Panc1 (cell line): ENCODE results near the gene FRRS1L. TPM values are rescaled to one million over a fixed set of nuclear protein-coding genes. Genes with fewer than 3 reads are reported as not detected.

Experiments used
- ATAC-seq: fragments of 200-7000 bp; cut with Tn5 transposase; 2 replicates; pipeline ENCODE4 v1.9.1; 2020; ENCODE audit warnings: mild to moderate bottlenecking, moderate library complexity
- BruUV-seq: library from RNA; stranded (reverse); fragments of 400-500 nt; replicated peaks from 2 replicates; lab custom pipeline; 2021; lab: Mats Ljungman, UMichigan
- CTCF ChIA-PET: fragments of 300-600 bp; sonication (Branson Sonifier 250); formaldehyde crosslinking; loops from one replicate; lab custom pipeline; 2022; ENCODE audit warnings: antibody characterized with exemption; lab: Charles Lee
- POLR2A ChIA-PET: fragments of 300-600 bp; sonication (Branson Sonifier 250); formaldehyde crosslinking; loops from one replicate; lab custom pipeline; 2022; ENCODE audit warnings: antibody characterized with exemption; lab: Charles Lee
- DNase-seq: peaks from one replicate; pipeline ENCODE4 v3.0.0-alpha.2; 2010; ENCODE audit warnings: low read depth, low spot score
- H3K27ac ChIP-seq: 2 replicates; pipeline ENCODE4 v1.5.1; 2011; ENCODE audit warnings: mild to moderate bottlenecking, low read length, inconsistent platforms
- H3K27me3 ChIP-seq: fragments of 200-500 bp; sonication (Bioruptor generic); 2 replicates; pipeline ENCODE4 v1.6.0; 2014; ENCODE audit warnings: low read length, inconsistent platforms; ENCODE audit not compliant: control insufficient read depth, insufficient read depth
- H3K36me3 ChIP-seq: fragments of 200-500 bp; sonication (Bioruptor generic); 2 replicates; pipeline ENCODE4 v1.5.1; 2014; ENCODE audit warnings: inconsistent platforms, mild to moderate bottlenecking, low read length, moderate library complexity; ENCODE audit not compliant: control insufficient read depth, insufficient read depth
- H3K4me1 ChIP-seq: 2 replicates; pipeline ENCODE4 v1.5.1; 2011; ENCODE audit warnings: inconsistent platforms, mild to moderate bottlenecking, low read length, moderate library complexity; ENCODE audit not compliant: control insufficient read depth, insufficient read depth
- H3K4me3 ChIP-seq, 2 experiments: 2 replicates each; pipeline ENCODE4 v1.5.1; 2011 to 2012; ENCODE audit warnings: low read depth in 2 of 2, low read length in 2 of 2, mild to moderate bottlenecking in 2 of 2, inconsistent platforms in 1 of 2, moderate library complexity in 1 of 2
- H3K9me3 ChIP-seq: fragments of 200-500 bp; sonication (Bioruptor generic); 2 replicates; pipeline ENCODE4 v1.5.1; 2014; ENCODE audit warnings: low read depth, mild to moderate bottlenecking, inconsistent platforms, low read length, moderate library complexity; ENCODE audit not compliant: control insufficient read depth, insufficient read depth
- POLR2AphosphoS5 ChIP-seq: IDR thresholded peaks from 2 replicates; pipeline ENCODE4 v1.6.1; 2012; ENCODE audit warnings: mild to moderate bottlenecking, low read depth, low read length, moderate library complexity
- REST ChIP-seq, 2 experiments: IDR thresholded peaks; 2 replicates each; pipeline ENCODE4 v1.6.1; 2011 to 2012; ENCODE audit warnings: low read depth in 2 of 2, control low read depth in 1 of 2, low read length in 1 of 2, mild to moderate bottlenecking in 1 of 2, moderate library complexity in 1 of 2; ENCODE audit not compliant: insufficient read depth in 1 of 2
- SIN3A ChIP-seq: IDR thresholded peaks from 2 replicates; pipeline ENCODE4 v1.6.1; 2012; ENCODE audit warnings: low read depth, mild to moderate bottlenecking, low read length, moderate library complexity, borderline replicate concordance; ENCODE audit not compliant: insufficient read depth
- TCF7L2 ChIP-seq: IDR thresholded peaks from 2 replicates; pipeline ENCODE4 v1.6.1; 2011; ENCODE audit warnings: mild to moderate bottlenecking, low read depth, low read length, inconsistent platforms
- in situ Hi-C: cut with HindIII; loops from 2 replicates; pipeline ENCODE4 v1.10.0; 2016; ENCODE audit warnings: low sequenced_read_pairs, low pct_unique_long_range_greater_than_20kb
- intact Hi-C: fragments of 100-400 bp; cut with micrococcal nuclease; formaldehyde crosslinking; loops from one replicate; pipeline ENCODE4 v1.10.0; 2022; ENCODE audit not compliant: unreplicated experiment
- total RNA-seq: library from RNA; stranded (reverse); gene quantifications from one replicate; pipeline ENCODE4 v1.2.1, GENCODE V29; 2021; ENCODE audit not compliant: unreplicated experiment
- TF ChIP-seq, protein P1 (sequence below): fragments of 450-650 bp; IDR thresholded peaks from 2 replicates; pipeline ENCODE4 v1.5.1; 2017; ENCODE audit warnings: mild to moderate bottlenecking

Gene FRRS1L
- total RNA-seq, 1 experiment from 2014 or later = 2.3 TPM

- no peaks in the 10 kb centered on the region for H3K9me3 ChIP-seq
- no peaks in the 10 kb centered on the region for H3K4me1 ChIP-seq
- CTCF ChIA-PET = no interaction called here
- no peaks in the 10 kb centered on the region for H3K27me3 ChIP-seq
- POLR2A ChIA-PET = no interaction called here
- no TSS peak for BruUV-seq
- no peak overlapping the region for H3K4me3 ChIP-seq
- no peaks in the 10 kb centered on the region for H3K36me3 ChIP-seq
- TF ChIP-seq TCF7L2 (no peak), POLR2AphosphoS5 (no peak), REST (IDR thresholded peaks at IDR 0.05; ENCODE audit: insufficient read depth in 1 of 2, low read depth in 2 of 2, low read length in 1 of 2) (no peak), SIN3A (no peak)
- TF ChIP-seq, protein P1, sequence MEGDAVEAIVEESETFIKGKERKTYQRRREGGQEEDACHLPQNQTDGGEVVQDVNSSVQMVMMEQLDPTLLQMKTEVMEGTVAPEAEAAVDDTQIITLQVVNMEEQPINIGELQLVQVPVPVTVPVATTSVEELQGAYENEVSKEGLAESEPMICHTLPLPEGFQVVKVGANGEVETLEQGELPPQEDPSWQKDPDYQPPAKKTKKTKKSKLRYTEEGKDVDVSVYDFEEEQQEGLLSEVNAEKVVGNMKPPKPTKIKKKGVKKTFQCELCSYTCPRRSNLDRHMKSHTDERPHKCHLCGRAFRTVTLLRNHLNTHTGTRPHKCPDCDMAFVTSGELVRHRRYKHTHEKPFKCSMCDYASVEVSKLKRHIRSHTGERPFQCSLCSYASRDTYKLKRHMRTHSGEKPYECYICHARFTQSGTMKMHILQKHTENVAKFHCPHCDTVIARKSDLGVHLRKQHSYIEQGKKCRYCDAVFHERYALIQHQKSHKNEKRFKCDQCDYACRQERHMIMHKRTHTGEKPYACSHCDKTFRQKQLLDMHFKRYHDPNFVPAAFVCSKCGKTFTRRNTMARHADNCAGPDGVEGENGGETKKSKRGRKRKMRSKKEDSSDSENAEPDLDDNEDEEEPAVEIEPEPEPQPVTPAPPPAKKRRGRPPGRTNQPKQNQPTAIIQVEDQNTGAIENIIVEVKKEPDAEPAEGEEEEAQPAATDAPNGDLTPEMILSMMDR = no peak
- no peak overlapping the region for H3K27ac ChIP-seq
- DNase-seq (no peak), ATAC-seq (no peak)
- intact Hi-C loops (loop anchor here (5.0 kb wide), 1 partner anchor 132 kb away; the partner anchor contains the start of gene EPB41L4B), in situ Hi-C loops (no loop called here)
Observed at GRCh38 chr9:109190151-109190550, 23.1 kb upstream of the FRRS1L start.

DNA sequence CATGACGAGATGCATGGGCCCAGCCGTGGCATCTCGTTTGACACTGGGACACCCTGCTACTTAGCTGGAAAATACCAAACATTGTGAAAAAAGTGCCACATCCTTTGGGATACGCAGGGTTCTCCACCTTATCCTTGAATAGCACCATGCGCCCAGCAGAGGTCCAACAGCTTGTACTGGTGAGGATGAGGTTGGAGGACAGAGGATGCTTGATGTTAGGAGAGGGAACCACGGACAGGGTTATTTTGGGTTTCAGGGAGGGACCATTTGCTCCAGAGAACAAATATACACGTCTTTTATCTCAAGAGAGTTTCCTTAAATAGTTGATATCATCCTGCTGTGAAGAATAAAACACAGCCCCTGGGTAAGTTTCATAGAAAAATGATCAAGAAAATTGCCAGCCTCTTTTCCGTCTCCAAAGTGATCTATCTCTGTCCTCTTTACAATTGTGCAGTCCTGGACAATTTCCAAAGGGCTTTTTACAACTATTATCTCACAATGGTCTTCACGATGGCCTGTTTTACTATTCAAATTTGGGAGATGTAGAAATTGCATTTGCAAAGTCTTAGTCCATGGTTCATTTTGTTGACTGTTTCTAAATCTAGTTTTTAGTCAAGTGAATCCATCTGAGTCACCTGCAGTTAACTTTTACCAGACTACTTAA, 19.9 kb upstream of the FRRS1L start:
- no peak overlapping the region for H3K27ac ChIP-seq
- TF ChIP-seq SIN3A (no peak), POLR2AphosphoS5 (no peak), TCF7L2 (no peak), REST (IDR thresholded peaks at IDR 0.05; ENCODE audit: insufficient read depth in 1 of 2, low read depth in 2 of 2, low read length in 1 of 2) (no peak)
- TF ChIP-seq, protein P1 = no peak
- intact Hi-C loops (loop anchor here (10.0 kb wide), 1 partner anchor 218 kb away; no protein-coding TSS in a partner anchor), in situ Hi-C loops (no loop called here)
- H3K4me1 ChIP-seq = no peaks in the 10 kb centered on the region
- BruUV-seq = no TSS peak
- H3K9me3 ChIP-seq = no peaks in the 10 kb centered on the region
- H3K36me3 ChIP-seq = no peaks in the 10 kb centered on the region
- DNase-seq (no peak), ATAC-seq (no peak)
- H3K4me3 ChIP-seq = no peak overlapping the region
- ChIA-PET POLR2A (no interaction called here), CTCF (no interaction called here)
- H3K27me3 ChIP-seq = no peaks in the 10 kb centered on the region
